Measurements from ENCODE around the gene CADM1.

CADM1 gene

GRCh38 chr11:115504276-115505158 is at the start of gene CADM1:
TSS of gene CADM1 (minus strand) at chr11:115504415.
- DNase-seq, result peak; percentile 87

- DNase-seq, result no peak
Observed at GRCh38 chr11:115552773-115553438, 48.7 kb upstream of the CADM1 start.

GRCh38 chr11:115552151-115552772 is 48.0 kb upstream of the CADM1 start:
- no peak for DNase-seq

GRCh38 chr11:115550291-115551059 is 46.3 kb upstream of the CADM1 start:
- no peak for DNase-seq

DNA sequence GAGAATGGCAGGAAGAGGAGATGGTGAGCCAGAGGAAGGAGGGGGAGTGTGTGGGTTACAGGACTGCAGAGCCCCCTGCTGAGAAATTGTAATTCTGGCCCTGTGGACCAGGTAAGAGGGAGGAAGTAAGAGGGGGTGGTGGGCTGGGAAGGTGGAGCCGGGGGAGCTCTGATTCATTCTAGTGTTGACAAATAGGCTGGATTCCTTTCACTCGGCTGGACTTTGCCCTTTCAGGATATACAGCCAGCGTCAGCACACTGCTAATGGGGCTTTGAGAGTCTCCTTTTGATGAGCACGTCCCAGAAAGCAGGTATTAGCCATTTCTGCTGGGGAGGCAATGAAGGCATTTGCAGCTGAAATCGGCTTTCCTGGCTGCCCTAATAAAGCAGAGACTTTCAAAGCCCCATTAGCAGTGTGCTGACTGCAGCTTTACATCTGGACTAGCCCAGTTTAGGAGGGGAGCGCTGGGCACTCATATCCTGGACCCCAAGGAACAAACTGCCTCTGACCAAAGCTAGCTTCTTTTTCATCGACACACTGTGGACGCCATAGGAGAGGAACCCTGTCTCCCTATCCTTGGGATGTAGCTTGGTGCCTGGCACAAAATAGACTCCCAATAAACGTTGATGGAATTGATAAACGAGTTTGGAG is 44.8 kb upstream of the CADM1 start:
- DNase-seq, result no peak

DNA sequence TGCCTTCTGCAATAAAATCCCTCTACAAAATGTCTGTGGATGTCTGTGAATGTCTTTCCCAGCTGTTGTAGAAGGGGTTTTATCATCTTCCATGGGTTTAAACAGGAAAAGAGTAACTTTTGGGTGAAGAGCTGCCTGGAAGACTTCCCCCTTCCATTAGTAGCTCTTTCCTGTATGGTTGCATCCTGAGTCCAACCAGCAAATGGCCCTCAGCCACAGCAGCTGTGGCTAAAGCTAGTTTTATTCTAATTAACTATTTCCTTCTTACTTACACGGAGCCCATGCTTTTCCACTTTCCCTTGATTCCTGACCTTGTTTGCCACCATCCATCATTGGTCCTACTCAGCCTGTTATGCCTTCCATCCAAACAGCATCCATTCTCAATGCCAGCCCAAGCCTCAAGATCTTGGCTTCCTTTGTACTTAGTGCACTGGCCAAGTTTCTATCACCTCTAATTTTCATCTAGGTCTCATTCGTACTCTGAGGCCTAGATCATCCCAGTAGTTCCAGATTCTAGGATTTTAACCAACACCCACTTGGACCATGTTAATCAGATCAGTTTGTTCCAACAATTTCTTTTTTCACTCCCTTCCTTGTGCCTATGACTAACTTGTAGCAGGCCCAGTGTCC is 41.5 kb upstream of the CADM1 start:
- no peak for DNase-seq

GRCh38 chr11:115544422-115544948 is 40.3 kb upstream of the CADM1 start:
- no peak for DNase-seq

- DNase-seq, result no peak
Observed at GRCh38 chr11:115541518-115541917, 37.3 kb upstream of the CADM1 start.

GRCh38 chr11:115539844-115540243 is 35.6 kb upstream of the CADM1 start:
- DNase-seq, result no peak

- no peak for DNase-seq
Observed at GRCh38 chr11:115535781-115536180, 31.6 kb upstream of the CADM1 start.

- peak; percentile 52 for DNase-seq
Observed at GRCh38 chr11:115530752-115531151, 26.5 kb upstream of the CADM1 start.

- no peak for DNase-seq
Observed at GRCh38 chr11:115528225-115528624, 24.0 kb upstream of the CADM1 start.

GRCh38 chr11:115527534-115528125 is 23.4 kb upstream of the CADM1 start:
- DNase-seq, result peak; percentile 7

DNA sequence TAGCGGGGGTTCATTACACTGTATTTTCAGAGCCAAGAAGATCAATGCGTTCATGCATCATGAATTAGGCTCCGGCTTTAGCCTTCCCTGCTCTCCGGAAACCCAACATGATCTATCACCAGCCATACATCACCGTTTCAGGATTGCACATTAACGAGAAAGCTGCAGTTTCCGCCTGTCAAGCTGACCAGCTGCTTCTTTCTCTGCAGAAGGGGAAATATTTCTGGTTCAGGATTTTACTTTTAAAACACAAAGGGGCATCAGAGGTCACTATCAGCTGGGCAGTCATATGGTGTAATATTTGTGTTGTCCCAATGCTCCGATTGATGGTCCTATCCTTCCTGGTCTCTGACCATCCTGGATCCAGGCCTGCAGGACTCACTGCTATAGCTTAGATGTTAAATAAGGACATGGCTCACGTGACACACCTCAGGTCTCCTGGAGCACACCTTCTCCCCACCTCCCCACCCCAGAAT is 21.4 kb upstream of the CADM1 start:
- no peak for DNase-seq

DNA sequence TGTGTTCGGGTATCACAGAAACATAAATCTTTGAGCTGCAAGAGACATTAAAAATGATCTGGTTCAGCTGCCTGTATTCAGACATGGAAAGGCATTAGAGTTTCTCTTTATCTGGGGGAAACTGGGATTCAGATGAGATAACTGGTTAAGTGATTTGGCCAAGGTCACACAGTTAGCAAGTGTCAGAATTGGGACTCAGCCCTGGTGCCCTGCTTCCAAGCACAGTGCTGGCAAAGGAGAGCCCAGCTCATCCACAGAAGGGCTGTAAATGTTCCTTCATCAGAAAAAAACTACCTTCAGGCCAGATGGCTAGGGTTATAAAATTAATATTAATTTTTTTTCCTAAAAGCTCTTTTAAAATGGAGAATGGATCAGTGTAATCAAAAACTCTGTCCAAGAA is 20.4 kb upstream of the CADM1 start:
- DNase-seq, result no peak

DNA sequence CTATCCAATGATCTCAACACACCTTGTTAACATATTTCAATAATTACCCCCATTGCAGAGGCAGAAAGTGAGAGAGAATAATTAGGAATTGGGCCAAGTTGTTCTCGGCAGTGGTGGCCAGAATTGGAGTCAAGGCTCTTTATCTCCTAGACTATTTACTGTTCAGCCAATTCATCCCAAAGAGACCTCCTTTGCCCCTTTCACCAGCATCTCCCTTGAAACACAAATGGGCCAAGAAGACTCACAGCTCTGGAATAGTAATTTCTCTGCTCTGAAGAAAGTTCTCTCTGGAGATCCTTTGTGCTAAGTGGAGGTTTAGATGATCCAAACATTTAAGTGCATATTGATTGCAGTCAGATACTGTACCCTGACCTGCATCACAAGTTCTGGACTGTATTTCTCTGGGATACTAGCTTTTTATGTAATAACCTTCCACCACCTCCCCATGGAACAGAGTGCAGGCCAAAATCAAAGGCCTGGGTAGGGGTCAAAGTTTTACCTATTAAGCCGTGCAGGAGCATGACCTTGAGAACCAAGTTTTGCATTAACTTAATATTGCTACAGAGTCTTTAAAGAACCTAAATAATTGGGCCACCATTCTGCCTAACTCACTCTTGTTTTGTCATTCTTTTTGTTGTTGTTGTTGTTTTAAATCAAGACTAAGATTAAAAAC is 19.6 kb upstream of the CADM1 start:
- DNase-seq, result no peak

GRCh38 chr11:115522302-115522701 is 18.1 kb upstream of the CADM1 start:
- DNase-seq, result peak; percentile 59

GRCh38 chr11:115521825-115522224 is 17.6 kb upstream of the CADM1 start:
- peak; percentile 66 for DNase-seq

DNA sequence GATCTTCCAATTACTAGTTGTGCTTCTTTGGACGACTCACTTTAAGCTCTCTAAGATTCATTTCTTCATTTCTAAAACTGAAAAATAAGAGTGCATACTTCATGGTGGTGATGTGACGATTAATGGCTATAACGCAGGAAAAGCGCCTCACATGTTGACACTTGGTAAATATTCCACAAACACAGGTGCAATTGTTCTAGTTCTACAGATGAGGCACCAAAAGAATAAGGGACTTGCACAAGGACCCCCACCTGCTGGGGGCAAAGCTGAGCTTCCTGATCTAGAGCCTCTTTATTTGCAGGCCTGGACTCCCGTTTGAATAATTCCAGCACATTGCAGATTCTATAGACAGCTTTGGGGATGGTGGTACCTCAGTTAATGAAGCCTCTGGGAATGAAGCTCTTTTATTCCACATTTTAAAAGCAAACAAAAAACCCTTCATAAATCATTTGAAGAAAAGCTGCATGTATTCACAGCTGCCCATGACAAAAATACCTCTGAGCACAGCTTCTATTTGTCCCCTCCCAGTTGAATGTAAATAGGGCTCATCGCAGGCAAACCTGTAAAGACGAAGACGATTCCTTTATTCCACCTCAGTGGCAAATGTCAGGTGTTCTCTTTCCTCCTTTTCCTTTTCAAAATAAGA is 14.9 kb upstream of the CADM1 start:
- DNase-seq, result no peak

Data from MV-4-11 (cell line).